CD4-positive, alpha-beta T cell treated with Interleukin-2 at 100 ng/mL for 4 hours (primary cell): ENCODE measurements around the gene EIF2AK2.
"Not testable (repeated sequence)": the region's sequence is repeated elsewhere in the genome, so short reads cannot be mapped to it uniquely, and the experiment has no call there.

Source experiments
- DNase-seq: peaks from one replicate; pipeline ENCODE4 v3.0.0-alpha.2; 2020; ENCODE audit warnings: low spot score

The EIF2AK2 gene

DNA sequence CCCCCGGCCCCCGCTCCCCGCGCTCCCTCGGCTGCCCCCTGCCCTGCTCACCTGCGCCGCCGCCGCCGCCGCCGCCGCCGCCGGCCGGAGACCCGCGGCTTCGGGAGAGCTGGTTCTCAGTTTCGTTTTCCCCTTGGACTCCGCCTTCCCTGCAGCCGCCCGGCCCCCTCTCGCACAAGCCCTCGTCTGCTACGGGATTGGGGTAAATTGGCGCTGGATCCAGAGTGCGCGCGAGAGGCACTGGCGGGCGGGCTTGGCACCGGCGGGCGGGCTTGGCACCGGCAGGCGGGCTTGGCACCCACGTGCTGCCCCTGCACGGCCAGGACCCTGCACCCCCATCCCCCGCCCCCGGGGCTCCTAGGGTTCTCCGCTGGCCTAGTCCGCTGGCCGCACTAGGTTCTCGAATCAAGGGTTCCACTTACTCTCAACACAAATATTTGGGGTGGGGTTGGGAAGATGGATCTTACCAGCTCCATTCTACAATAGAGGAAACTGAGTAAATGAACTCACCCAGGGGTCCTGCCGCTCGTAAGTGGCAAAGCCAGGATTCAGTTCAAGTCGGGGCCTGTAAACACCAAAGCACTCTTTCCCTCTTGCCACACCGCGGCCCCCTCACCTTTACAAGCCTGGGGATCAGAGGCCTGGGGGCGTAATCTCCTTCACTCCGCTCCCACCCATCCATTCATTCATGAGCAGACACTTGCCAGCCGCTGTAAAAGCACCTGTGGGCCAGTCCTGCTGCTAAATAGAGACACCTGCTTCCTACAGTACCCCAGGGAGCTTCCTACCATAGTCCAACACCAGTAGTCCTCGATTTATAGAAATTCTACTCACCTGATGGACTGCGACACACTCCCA is at the start of gene EIF2AK2:
Gene EIF2AK2 (minus strand): TSS at position 124 of the 858 bp plus-strand sequence. CDS start 9,174 bp downstream, outside the sequence.
- DNase-seq = peak; percentile 79

DNA sequence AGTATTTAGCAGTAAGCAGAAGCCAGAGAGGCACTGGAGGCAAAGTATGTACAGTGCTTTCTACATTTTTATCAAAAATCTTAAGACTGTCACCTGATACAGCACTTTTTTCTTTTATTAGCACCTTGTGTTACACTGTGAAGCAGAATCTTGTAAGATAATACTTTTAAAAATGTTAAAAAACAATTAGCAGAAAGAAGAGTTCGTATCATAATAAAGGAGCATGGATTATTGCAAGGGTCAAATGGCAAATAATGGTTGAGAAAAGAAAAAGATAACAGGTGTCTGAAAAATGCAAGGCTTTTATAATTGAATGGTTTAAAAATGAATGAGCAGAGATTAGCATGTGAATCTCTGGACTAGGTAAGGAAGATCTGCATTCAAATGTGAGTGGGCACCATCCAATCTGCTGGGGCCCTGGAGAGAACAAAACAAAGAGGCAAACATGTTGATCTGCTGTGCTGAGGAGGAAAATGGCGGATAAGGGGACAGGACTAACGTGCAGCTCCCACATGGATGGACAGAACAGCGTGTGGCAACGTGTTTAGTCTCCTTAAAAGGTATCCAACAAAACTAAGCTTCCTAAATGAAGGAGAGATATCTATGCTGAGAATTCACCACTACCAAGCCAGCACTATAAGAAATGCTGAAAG is 49.0 kb upstream of the EIF2AK2 start:
- DNase-seq = no peak

DNA sequence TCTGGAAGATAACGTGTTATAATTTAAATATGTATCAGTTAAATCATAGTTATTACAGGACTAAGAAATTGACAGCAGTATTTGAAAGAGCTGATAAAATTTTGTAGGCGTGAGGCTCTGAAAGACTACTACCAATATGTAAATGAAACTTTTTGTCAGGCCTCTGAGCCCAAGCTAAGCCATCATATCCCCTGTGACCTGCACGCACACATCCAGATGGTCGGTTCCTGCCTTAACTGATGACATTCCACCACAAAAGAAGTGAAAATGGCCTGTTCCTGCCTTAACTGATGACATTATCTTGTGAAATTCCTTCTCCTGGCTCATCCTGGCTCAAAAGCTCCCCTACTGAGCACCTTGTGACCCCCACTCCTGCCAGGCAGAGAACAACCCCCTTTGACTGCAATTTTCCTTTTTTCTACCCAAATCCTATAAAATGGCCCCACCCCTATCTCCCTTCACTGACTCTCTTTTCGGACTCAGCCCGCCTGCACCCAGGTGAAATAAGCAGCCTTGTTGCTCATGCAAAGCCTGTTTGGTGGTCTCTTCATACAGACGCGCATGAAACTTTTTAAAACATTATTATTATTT is 48.4 kb upstream of the EIF2AK2 start:
- not testable (repeated sequence) for DNase-seq

DNA sequence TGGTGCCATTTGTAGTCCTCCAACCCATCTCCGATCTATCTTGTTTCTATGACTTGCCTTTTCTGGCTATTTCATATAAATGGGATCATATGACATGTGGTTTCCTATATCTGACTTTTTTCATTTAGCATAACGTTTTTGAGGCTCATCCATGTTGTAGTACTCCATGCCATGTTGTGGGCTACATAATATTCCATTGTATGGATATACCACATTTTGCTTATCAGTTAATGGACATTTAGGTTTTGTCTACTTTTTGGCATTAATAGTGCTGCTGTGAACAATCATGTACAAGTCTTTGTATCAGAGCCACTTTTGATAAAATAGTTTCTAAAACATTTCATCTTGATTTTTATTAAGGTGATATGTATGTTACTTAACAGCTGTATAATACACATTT is 46.9 kb upstream of the EIF2AK2 start:
- no peak for DNase-seq

DNA sequence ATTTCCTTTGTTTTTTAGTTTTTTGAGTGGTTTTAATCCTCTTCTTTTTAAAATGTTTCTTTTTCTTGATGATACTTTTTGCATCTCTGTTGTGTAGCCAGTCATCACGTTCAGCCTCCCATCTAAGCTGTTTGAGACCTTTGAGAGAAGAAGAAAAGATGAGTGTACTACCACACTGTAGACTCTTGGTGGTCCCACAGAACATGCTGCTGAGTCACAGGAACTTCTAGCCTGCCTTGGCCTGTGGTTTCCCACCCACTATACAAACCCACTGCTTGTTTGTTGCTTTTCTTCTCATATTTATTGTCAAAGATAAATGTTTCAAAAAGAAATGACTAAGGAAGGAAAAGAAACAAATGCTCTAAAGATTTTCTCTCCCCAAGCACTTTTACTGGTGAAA is 45.0 kb upstream of the EIF2AK2 start:
- DNase-seq = peak; percentile 54

DNA sequence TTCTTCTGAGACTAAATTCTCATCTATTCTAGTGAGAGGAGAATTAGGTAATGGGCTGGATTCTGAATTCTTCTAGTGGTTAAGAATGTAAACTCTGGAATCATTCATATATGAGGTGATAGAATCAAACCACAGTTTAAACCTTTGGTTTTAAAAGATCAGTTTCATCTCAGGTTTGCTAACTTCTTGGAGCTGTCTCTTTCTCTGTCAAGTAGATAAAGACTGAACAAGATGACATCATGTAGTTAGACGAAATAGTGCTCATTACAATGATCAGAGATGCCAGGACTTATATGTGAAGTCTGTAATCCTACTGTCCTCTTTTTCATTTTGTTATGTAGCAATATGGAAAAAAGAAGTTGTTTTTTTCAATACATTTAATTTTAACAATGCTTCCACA is 44.4 kb upstream of the EIF2AK2 start:
- peak; percentile 1 for DNase-seq

DNA sequence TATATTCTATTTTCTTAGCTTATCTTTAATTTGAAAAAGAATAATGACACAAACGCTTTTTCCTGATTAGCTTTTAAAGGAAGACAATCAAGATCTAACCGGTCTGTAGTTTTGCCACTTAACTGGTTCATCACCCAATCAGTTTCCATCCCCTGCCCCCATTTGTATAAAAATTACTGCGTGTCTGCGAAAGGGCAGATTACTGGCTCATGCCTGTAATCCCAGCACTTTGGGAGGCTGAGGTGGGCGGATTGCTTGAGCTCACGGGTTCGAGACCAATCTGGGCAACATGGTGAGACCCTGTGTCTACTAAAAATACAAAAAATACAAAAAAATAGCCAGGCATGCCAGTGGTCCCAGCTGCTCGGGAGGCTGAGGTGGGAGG is 41.9 kb upstream of the EIF2AK2 start:
- DNase-seq = no peak

DNA sequence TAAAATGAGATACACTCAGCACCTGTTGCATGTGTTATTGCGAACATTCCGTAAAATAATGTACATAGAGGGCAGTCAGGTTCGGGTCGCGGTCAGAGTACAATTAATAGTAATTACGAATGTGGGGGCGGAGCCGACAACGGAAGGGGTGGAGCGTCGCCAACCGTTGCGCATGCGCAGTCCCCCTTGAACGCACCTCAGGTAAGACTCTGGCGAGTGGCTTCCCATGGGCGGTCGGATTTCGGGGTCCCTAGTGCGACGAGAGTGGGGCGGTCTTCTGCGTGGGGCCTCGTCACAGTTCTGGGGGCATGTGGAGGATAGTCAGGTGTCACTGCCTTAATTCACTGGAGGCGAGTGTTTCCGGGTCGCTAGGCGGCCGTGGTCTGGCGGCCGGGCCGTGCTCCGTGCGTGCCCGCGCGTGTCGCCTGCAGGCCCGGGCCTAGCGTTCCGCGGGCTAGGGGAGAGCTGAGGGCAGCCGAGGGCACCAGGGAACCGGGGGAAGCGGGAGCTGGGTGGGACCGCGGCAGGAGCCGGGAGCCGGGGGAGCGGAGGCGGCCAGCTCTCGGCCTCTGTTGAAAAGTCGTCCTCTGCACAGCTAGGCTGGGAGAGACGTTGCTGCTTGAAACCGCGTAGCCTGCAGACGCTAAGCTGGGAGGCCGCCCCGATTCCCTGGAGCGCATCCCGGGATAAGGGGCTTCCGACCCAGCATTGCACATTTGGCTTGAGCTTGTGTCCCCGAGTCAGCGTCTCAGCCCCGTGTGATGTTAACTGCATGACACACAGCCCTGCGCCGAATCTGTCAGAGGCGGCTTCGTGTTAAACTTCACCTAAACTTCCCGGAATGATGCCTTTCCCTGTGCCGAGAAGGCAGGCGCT is 39.8 kb upstream of the EIF2AK2 start, which contains the start of gene CEBPZOS:
Gene CEBPZOS (plus strand): TSS at position 177 of the 876 bp plus-strand sequence. CDS start 3,209 bp downstream, outside the sequence.
- peak; percentile 92 for DNase-seq

DNA sequence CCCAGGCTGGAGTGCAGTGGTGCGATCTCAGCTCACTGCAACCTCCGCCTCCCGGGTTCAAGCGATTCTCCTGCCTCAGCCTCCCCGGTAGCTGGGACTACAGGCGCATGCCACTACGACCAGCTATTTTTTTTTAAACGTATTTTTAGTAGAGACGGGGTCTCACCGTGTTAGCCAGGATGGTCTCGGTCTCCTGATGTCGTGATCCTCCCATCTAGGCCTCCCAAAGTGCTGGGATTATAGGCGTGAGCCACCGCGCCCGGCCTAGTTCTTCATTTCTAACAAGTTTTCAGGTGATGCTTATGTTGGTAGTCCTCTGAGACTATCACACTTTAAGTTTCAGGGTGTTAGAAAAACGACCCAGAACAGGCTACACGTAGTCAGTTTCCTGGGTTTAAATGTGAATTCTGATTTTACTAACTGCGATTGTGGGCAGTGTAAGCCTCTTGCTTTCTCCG is 39.1 kb upstream of the EIF2AK2 start:
- DNase-seq = not testable (repeated sequence)

DNA sequence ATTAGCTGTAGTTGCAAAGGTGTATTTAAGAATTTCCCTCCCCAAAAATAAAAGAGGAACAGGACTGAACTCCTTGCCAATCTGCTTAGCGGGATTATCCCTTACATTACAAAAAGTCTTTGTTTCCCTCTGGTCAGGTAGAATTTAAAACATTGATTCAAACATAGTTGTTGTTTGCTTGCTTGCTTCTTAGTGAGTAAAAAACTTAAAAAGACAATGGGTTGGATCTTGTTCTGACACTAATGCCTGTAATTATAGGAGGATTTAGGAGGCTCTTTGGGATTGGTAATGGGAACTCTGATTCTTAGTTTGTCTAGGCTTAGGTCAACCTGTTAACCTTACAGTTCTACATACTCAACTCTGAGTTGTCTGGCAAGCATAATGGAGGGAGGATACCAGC is 35.8 kb upstream of the EIF2AK2 start:
- DNase-seq = no peak

DNA sequence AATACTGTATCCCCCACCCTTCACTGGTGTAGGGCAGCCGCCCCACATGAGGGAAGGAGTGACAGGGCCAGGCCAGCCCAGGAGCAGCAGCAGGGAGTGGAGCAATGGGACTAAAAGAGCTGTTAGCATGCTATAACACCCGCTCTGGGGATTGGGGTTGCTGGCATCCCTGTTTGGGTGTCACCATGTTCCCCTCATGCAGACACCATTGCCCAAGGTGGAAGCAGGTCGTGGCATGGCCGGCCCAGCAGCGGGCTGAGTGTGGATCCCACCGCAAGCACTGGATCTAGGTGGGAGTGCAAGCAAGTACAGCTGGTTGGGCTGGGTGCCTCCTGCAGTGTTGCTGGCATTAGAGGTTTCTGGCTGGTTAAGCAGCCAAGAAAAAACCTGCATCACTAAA is 35.0 kb upstream of the EIF2AK2 start:
- no peak for DNase-seq

DNA sequence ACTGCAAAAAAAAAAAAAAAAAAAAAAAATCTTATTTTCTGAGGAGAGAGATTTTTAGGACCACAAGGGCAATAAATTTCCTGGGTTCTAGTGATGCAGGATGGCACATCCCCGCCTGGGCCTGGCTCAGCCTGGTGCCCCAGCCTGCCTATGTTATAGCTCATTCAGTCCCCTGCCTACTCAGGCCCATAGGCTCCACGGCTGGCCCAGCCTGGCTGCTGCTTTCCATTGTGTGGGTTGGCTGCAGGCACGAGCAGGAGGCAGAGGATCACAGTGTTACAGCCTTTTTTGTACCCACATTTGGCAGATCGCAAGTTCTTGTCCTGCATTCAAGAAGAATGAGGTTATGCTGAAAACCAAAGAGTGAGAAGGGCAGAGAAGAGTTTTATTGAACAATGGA is 34.5 kb upstream of the EIF2AK2 start:
- DNase-seq = no peak

DNA sequence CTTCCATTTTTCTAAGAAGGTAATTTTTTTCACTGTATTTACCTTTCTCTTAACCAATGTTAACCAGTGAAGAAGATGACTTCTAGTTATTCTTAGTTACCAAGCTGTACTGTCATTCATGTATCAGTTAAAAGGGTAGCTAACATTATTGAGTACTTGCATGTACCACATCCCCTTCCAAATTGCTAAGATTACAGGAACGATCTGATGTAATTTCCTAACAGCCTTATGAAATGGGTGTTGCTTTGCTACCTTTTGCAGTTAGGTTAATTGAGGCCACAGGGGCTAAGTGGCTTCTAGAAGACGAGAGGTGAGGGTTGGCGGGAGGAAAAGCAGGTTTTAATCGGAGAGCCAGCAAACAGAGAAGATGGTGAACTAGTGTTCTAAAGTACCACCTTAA is 33.5 kb upstream of the EIF2AK2 start:
- no peak for DNase-seq

DNA sequence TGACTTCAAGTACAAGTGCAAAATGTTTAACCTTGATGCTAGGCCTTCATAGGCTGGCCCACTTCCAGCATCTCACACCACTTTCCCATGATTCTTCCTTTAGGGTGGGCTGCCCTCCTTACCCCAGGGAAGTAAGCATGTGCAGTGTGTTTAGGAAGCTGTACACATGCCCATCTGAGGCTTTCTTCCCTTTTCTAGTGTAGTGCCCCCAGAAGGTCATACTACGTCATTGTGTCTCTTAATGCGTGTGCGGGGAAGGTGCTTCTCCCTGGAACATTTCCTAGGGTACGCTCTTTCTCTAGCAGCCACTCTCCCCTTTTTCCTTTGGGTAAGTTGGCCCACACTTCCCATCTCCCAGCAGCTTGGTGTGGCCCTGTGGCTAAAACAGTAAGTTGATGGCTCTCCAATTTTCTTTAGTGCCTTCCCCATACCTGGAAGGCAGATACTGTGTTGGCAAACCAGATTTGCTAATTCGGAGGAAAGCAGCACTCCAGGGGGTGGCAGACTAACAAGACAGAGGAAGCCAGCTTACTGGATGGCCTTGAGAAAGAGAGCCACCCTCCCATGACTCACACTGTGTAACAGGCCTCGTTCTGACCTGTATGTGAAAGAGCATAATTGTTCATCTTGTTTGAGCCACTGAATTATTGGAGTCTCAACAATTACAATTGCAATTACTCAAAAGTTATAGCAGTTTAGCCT is 32.8 kb upstream of the EIF2AK2 start:
- no peak for DNase-seq

DNA sequence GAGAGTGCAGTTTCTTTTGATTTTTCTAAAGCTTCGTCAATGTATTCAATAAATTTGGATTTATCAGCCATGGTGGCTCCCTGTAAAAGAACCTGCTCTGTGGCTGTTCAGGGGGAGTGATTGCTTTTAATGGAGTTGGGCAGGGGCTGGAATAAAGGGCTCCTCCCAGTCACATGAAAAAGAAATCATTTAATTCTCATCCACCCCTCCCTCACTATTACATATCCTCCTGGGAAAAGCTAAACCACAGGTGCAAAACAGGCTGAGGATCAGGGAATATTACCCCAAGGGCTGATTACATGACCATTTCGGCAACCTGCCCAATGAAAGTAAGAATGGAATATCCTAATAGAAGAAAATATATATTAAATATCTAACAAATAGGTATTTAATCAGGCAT is 31.8 kb upstream of the EIF2AK2 start, which contains the start of gene SULT6B1:
Gene SULT6B1 (minus strand): TSS at position 101 of the 400 bp plus-strand sequence. CDS start 30 bp downstream, at position 71.
- no peak for DNase-seq

DNA sequence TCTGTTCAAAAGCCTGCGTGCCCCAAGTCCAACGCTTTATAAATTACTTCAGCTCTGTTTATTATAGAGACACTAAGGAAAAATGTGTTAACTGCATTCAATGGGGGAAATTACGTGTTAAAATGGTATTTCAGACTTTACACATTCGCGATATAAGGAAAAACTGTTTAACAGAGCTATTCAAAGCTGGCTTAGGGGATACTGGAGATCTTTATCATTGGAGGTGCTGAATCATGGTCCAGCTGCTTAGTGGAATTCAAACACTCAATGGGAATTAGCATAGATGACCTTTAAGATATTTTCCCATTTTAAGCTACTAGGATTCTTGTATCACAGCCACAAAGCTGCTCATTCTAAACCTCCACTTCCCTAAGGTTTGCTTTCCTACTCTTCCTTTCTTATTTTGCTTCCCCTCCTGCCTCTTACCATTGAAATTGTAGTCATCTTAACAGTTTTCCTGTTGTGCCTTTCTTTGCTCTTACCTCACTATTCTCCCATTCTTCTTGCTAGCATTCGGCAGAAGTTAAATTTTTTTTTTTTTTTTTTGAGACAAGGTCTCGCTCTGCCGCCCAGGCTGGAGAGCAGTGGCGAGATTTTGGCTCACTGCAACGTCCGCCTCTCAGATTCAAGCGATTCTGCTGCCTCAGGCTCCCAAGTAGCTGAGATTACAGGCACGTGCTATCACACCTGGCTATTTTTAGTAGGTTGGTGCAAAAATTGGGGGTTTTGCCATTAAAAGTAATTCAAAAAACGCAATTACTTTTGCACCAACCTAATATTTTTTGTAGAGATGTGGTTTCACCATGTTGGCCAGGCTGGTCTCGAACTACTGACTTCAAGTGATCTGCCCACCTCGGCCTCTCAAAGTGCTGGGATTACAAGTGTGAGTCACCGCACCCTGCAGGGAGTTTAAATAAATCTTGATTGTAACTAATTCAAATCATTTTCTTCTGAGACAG is 25.2 kb upstream of the EIF2AK2 start:
- no peak for DNase-seq

DNA sequence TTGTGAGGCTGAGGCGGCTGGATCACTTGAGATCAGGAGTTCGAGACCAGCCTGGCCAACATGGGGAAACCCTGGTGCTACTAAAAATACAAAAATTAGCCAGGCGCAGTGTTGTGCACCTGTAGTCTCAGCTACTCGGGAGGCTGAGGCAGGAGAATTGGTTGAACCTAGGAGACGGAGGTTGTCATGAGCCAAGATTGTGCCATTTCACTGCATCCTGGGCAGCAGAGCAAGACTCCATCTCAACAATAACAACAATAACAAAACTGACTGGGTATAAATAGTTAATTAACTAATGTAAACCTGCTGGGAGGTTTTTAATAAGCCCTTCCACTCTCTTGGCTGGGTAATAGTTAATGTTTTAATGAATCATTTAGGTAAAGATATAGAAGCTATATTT is 23.9 kb upstream of the EIF2AK2 start:
- DNase-seq = no peak

DNA sequence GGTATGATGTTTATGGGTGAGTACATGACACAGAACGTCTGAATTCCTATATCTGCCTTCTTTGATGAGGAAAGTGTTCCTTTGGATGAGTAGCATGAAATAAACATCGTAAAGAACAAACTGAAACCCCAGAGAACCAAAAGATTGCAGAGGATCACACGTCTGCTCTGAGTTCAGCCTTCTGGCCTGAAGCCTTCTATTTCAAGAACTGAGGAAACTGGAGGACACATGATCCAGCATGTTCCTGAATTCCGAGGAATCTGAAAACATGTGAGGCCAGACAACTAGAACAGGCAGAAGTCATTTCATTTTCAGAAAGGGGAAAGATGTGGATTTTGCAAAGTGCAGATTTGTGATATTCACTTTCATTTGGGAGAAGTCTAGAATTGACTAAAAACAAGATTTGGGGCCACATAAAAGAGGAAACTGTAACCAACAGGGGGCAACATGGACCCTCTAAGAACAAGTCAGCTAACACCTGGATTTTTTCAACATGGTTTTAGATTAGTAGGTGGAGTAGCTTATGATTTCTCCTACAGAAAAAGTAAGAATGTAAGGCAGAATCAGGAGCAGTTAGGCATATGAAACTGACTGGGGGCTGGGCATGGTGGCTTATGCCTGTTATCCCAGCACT is 23.3 kb upstream of the EIF2AK2 start:
- DNase-seq = no peak

DNA sequence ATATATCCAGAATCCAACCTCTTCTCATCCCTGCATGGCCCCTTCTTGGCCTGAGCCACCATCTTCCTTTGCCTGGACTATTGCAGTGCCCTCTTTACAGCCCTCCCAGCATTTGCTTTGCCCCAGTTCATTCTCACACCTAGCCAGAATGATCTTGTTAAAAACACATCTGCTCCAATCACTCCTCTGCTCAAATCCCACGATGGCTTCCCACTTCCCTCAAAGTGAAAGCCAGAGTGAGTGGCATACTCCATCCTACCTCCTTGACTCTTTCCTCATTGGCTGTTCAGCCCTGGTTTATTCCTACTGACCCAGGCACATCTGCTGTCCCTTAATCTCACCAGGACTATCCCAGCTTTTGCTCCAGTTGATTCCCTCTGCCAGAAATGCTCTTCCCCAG is 17.0 kb upstream of the EIF2AK2 start:
- no peak for DNase-seq

DNA sequence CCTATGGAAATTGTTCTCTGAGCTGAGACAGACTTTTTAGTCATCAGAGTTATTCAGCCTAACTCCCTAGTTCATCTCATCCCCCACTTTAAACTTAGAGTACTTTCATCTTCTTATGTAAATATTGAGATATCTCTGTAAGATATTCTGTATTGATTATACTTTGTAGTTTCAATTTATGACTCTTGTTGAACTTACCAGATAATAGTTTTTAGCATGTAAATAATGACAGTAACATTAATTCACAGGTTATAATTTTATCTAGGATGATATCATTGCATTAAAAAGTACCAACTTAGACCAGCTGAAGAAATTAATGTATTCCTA is 14.8 kb upstream of the EIF2AK2 start:
- no peak for DNase-seq
